ENCODE results near the gene RNFT2.

Gene RNFT2, protein sequence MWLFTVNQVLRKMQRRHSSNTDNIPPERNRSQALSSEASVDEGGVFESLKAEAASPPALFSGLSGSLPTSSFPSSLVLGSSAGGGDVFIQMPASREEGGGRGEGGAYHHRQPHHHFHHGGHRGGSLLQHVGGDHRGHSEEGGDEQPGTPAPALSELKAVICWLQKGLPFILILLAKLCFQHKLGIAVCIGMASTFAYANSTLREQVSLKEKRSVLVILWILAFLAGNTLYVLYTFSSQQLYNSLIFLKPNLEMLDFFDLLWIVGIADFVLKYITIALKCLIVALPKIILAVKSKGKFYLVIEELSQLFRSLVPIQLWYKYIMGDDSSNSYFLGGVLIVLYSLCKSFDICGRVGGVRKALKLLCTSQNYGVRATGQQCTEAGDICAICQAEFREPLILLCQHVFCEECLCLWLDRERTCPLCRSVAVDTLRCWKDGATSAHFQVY

DNA sequence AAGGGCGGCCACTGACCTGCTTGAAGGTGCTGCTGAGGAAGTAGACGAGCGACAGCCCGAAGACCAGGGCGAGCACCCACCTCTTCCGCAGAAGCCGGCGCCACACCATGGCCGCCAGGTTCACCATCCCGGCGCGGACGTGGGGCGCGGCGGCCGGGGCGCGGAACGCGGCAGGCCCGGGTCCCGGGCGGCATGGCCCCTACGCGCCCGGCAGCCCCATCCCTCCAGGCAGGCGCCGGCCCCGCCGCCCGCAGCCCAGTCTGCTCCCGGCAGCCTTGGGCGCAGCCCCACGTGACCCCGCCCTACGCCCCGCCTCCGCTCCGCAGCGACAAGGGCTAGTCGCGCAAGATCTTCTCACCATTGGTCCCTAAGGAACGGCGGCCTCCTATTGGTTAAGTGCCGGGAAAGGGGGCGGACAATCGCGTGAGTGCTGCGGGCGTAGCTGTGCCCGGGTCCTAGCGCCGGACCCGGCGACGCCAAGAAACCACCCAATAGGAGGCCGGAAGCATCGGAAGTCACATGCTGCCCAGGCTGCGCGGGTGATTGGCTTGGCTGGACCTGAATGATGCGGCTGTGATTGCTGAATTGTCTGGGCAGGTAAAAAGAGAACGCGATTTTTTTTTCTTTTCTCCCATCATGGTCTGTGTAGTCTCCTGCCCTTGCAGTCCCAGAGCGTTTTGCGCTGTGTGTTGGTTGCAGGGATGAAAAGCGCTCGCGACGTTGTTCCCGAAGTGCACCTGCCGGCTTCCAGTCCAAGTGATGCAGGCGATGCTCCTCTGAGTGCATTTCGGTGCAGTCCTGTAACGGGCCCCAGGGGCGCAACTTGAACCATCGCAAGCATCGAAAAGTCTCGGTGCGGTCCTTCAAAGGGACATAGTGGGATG, at the start of gene RNFT2, which contains the start of gene SPRING1:
RNFT2 (plus strand) TSS at position 542 of the 884 bp plus-strand sequence. CDS start 2,183 bp downstream, outside the sequence.
SPRING1 (minus strand) TSS at position 296 of the 884 bp plus-strand sequence; CDS start at position 127, 169 bp downstream.
- Mint-ChIP-seq H3K36me3 (peaks cover 26% of the 10 kb centered on the region), H3K4me3 (peak within 1 kb of the TSS; percentile 99), H3K27ac (peak within 1 kb of the TSS; percentile 95), H3K4me1 (peaks cover 50% of the 10 kb centered on the region), H3K9me3 (no peaks in the 10 kb centered on the region), H3K27me3 (no peaks in the 10 kb centered on the region)
- peak; percentile 99 for ATAC-seq

GRCh38 chr12:116689521-116689920, 48.6 kb upstream of the RNFT2 start:
- peaks cover 38% of the 10 kb centered on the region for H3K27me3 Mint-ChIP-seq
- H3K36me3 Mint-ChIP-seq = no peaks in the 10 kb centered on the region
- H3K9me3 Mint-ChIP-seq = no peaks in the 10 kb centered on the region
- H3K4me1 Mint-ChIP-seq = peaks cover 22% of the 10 kb centered on the region
- no peak overlapping the region for H3K27ac Mint-ChIP-seq
- no peak for ATAC-seq
- no peak overlapping the region for H3K4me3 Mint-ChIP-seq

- H3K36me3 Mint-ChIP-seq = no peaks in the 10 kb centered on the region
- no peak overlapping the region for H3K4me3 Mint-ChIP-seq
- H3K27ac Mint-ChIP-seq = no peak overlapping the region
- peaks cover 44% of the 10 kb centered on the region for H3K27me3 Mint-ChIP-seq
- no peak for ATAC-seq
- H3K9me3 Mint-ChIP-seq = no peaks in the 10 kb centered on the region
- peaks cover 29% of the 10 kb centered on the region for H3K4me1 Mint-ChIP-seq
Observed at GRCh38 chr12:116689979-116690744, 48.0 kb upstream of the RNFT2 start.

- ATAC-seq = no peak
- no peak overlapping the region for H3K4me3 Mint-ChIP-seq
- H3K9me3 Mint-ChIP-seq = no peaks in the 10 kb centered on the region
- peaks cover 53% of the 10 kb centered on the region for H3K27me3 Mint-ChIP-seq
- H3K27ac Mint-ChIP-seq = no peak overlapping the region
- peaks cover 38% of the 10 kb centered on the region for H3K4me1 Mint-ChIP-seq
- no peaks in the 10 kb centered on the region for H3K36me3 Mint-ChIP-seq
Observed at GRCh38 chr12:116691205-116691604, 46.9 kb upstream of the RNFT2 start.

DNA sequence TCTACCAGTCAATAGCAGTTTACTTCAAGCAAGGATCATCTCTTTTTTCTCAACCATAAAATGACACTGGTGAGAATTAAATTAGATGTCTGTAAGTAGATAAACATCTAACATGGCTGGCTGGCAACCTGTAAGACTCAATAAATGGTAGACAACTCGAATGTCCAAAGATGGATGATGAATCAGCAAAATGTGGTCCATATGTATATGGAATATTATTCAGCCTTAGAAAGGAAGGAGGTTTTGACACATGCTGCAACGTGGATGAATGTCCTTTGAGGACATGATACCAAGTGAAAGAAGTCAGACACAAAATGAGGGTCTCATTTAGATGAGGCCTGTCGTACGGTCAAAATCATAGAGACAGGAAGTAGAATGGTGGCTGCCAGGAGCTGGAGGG, 46.5 kb upstream of the RNFT2 start:
- H3K36me3 Mint-ChIP-seq = no peaks in the 10 kb centered on the region
- no peaks in the 10 kb centered on the region for H3K9me3 Mint-ChIP-seq
- H3K4me3 Mint-ChIP-seq = no peak overlapping the region
- peaks cover 42% of the 10 kb centered on the region for H3K4me1 Mint-ChIP-seq
- no peak overlapping the region for H3K27ac Mint-ChIP-seq
- H3K27me3 Mint-ChIP-seq = peaks cover 58% of the 10 kb centered on the region
- no peak for ATAC-seq

GRCh38 chr12:116692605-116693004, 45.5 kb upstream of the RNFT2 start:
- Mint-ChIP-seq H3K27ac (no peak overlapping the region), H3K27me3 (peaks cover 60% of the 10 kb centered on the region), H3K4me1 (peaks cover 43% of the 10 kb centered on the region), H3K4me3 (peak overlapping the region; percentile 4), H3K9me3 (no peaks in the 10 kb centered on the region), H3K36me3 (no peaks in the 10 kb centered on the region)
- ATAC-seq = no peak

DNA sequence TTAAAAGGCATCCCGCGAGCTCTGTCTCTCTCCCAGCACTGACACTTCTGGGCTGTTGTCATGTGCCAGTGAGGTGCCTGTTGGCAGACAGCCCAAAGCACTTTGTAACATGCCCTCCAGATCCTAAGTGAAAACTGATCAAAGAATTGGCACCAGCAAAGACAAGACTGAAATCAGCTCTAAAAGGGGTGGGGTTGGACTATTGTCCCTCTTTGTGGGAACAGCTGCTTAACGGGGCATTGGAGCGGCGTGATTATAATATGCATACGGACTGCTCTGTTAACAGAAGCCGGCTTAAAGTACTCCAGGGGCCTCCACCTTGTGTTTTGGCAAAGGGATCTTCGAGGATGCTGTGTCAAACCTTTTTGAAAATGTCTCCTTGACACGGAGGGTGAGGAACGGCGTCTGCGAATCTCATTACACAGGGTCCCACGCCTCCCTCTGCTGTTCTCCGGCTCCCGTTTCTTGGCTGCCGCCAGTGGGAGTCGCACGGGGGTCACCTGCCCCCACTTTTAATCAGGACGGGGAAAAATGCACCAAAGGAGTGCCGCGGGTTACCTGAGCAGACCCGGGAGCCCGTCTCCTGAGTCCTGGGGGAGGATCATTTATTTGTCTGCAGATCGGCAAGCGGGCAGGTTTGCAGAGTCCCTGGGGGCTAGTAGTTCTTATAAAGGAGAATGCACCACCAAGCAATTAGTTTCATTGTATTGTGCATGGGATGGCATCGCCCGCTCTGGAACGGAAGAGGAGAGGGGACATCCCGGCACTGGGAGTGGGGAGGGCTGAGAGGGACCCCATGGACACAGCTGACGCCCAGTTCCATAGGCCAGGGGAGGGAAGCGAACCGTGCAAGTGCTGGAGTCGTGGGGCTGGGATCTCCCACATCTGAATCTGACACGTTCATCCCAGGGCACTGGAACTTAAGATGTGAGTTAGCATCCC, 44.6 kb upstream of the RNFT2 start:
- Mint-ChIP-seq H3K9me3 (no peaks in the 10 kb centered on the region), H3K4me1 (peaks cover 43% of the 10 kb centered on the region), H3K36me3 (no peaks in the 10 kb centered on the region), H3K27me3 (peaks cover 60% of the 10 kb centered on the region), H3K4me3 (peak overlapping the region; percentile 75), H3K27ac (no peak overlapping the region)
- no peak for ATAC-seq

DNA sequence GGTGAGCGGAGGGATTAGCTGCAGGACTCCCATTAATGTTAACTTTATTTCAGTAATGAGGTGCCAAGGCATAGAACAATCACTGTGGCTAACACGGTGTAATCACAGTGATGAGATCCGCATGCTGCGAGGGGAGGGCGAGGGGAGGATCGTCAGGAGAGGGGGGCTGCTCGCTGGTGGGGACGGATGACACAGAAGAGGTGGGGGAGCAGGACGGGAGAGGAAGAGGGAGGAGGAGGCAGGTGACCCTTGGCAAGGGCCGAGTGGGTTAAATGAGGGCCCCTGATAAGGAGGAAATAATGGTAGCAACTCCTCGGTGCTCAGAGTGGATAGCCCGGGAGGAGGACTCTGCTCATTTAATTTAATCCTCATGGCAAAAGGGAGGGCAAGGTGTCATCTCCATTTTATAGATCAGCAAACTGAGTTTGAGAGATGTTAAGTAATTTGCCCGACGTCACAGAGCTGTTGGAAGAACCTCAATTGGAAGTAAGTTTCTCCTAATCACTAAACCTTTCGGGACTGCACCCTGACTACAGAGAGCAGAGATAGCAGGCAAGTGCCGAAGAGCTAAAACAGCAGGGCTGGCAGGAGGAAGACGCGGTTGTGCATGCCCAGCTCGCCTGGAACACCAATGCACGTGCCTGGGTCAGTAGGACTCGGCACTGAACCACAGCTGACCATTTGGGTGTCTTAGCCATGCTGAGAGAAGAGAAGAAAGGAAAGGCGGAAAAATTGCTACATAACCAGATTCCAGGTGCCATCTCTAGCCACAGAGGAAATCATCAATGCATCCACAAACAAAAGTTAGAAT, 43.3 kb upstream of the RNFT2 start:
- Mint-ChIP-seq H3K9me3 (no peaks in the 10 kb centered on the region), H3K36me3 (no peaks in the 10 kb centered on the region), H3K4me3 (peak overlapping the region; percentile 69), H3K4me1 (peaks cover 43% of the 10 kb centered on the region), H3K27me3 (peaks cover 60% of the 10 kb centered on the region), H3K27ac (no peak overlapping the region)
- ATAC-seq = no peak

- Mint-ChIP-seq H3K9me3 (no peaks in the 10 kb centered on the region), H3K4me3 (peak overlapping the region; percentile 69), H3K36me3 (no peaks in the 10 kb centered on the region), H3K4me1 (peaks cover 43% of the 10 kb centered on the region), H3K27me3 (peaks cover 60% of the 10 kb centered on the region), H3K27ac (no peak overlapping the region)
- no peak for ATAC-seq
Observed at GRCh38 chr12:116695464-116695725, 42.7 kb upstream of the RNFT2 start.

DNA sequence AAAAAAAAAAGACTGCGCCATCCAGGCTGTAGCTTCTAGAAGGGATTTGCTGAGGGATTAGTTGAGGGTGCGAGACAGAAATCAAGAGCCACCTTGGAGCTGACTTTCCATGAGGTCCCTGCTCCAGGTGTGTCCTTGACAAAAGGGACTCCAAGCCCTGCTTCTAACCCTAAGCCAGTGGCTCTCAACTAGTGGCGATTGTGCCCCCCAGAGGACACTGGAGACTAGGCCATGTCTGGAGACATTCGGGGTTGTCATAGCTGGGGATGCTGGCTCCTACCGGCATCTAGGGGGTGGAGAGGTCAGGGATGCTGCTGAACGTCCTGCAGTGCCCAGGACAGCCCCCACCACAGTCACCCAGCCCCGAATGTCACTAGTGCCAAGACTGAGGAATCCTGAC, 40.8 kb upstream of the RNFT2 start:
- no peak for ATAC-seq
- no peak overlapping the region for H3K4me3 Mint-ChIP-seq
- H3K27ac Mint-ChIP-seq = no peak overlapping the region

GRCh38 chr12:116697716-116698115, 40.4 kb upstream of the RNFT2 start:
- ATAC-seq = no peak
- Mint-ChIP-seq H3K27me3 (peaks cover 40% of the 10 kb centered on the region), H3K36me3 (no peaks in the 10 kb centered on the region), H3K9me3 (no peaks in the 10 kb centered on the region), H3K27ac (no peak overlapping the region), H3K4me3 (no peak overlapping the region), H3K4me1 (peaks cover 39% of the 10 kb centered on the region)

More for the DNA sequence above, 40.8 kb upstream of the RNFT2 start:
- peaks cover 44% of the 10 kb centered on the region for H3K27me3 Mint-ChIP-seq
- H3K4me1 Mint-ChIP-seq = peaks cover 43% of the 10 kb centered on the region
- H3K36me3 Mint-ChIP-seq = no peaks in the 10 kb centered on the region
- H3K9me3 Mint-ChIP-seq = no peaks in the 10 kb centered on the region

DNA sequence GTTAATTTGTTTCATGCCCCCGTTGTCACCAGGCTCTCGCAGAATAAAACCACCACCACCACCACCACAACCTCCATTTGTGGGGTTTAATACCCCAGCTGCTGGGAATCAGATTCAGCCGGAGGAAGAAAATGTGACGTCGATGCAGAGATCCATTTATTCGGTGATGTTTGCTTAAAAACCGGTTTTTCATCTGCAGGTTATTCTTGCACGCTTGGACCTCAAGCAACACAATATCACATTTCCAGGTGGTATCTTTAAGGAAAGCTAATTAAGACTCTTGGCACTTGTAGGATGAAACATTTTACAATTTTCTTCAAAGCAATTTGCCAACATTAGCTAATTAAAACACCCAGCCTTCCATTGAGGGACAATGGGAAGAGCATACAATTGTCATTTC, 40.0 kb upstream of the RNFT2 start:
- ATAC-seq = no peak
- Mint-ChIP-seq H3K4me3 (no peak overlapping the region), H3K27me3 (peaks cover 40% of the 10 kb centered on the region), H3K27ac (no peak overlapping the region), H3K36me3 (no peaks in the 10 kb centered on the region), H3K9me3 (no peaks in the 10 kb centered on the region), H3K4me1 (peaks cover 37% of the 10 kb centered on the region)

DNA sequence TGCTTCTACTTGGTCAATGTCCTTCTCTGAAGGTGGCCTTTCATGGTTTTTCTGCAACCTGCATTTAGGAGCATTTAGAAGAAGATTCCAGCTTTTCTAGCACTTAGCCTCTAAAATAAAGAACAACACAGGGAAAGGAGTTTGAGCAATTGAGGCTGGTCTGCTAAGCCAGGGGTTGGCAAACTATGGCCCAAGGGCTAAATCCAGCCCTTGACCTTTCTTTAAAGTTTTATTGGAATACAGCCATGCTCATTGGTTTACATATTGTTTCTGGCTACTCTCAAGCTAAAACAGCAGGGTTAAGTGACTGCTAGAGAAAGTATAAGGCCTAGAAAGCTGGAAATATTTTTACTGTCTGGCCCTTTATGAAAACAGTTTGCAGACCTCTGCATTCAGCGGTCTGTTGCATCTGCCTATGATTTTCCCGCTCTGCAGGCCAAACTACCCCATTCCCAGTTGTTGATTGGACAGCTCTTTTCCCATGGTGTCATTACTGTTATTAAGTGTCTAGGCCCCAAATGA, 39.5 kb upstream of the RNFT2 start:
- Mint-ChIP-seq H3K4me1 (peaks cover 36% of the 10 kb centered on the region), H3K4me3 (no peak overlapping the region), H3K27ac (no peak overlapping the region), H3K9me3 (no peaks in the 10 kb centered on the region), H3K27me3 (peaks cover 40% of the 10 kb centered on the region), H3K36me3 (no peaks in the 10 kb centered on the region)
- no peak for ATAC-seq

Data from stimulated activated memory B cell treated with anti-CD40 and anti-IgM and Interleukin-4, amounts not matched to agents 10 μg/mL and 1 μg/mL and 100 μg/mL, for 72 hours (primary cell).